ENCODE measurements around the gene JMJD4. TPM values are rescaled to one million over a fixed set of nuclear protein-coding genes. Genes with fewer than 3 reads are reported as not detected.

Gene JMJD4
- total and polyA plus RNA-seq, 2 donors (not counting 3 experiments of a cell fraction or from before 2014, with no cell fraction given) = 17.3 to 31.2 TPM

DNA sequence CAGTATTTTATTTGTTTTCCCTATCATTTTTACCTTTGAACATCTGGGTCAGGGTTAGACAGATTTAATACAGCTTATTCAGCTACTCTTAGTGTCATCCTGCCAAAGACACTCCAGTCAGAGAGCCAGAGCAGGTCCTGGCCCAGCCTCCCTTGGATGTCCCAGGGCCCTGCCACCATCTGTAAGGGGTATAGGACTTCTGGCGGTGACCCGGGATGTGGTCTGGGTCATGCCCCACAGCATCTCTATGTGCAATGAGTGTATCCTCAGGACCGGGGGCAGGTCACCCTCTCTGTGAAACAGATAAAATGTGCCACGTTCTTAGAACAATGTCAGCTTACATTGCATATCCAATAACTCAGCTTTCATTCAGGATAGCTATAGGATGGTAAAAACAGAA lies 42.5 kb upstream of the JMJD4 start:
- no peak for FAIRE-seq
- Histone ChIP-seq H3K4me1 (ENCODE audit: control insufficient read depth, extremely low read depth, insufficient read depth, low read length) (peaks cover 10% of the 10 kb centered on the region), H3K4me2 (ENCODE audit: insufficient read depth, low read length) (no peak overlapping the region), H4K20me1 (replicated peaks; ENCODE audit: control insufficient read depth, extremely low read depth, insufficient read depth, low read length) (no peaks in the 10 kb centered on the region), H3K27ac (ENCODE audit: insufficient read depth, low read depth, low read length) (no peak overlapping the region), H3K36me3 (ENCODE audit: control insufficient read depth in 2 of 2, extremely low read depth in 1 of 2, insufficient read depth in 2 of 2, low read length in 2 of 2) (peaks cover 0 to 6% of the 10 kb centered on the region in 2 experiments), H3K27me3 (ENCODE audit: control insufficient read depth in 2 of 2, insufficient read depth in 2 of 2, low read length in 2 of 2) (no peaks in the 10 kb centered on the region), H3K9ac (replicated peaks; ENCODE audit: extremely low read depth, insufficient read depth, low read length) (no peak overlapping the region), H3K9me3 (replicated peaks; ENCODE audit: control insufficient read depth, insufficient read depth, low read length) (no peaks in the 10 kb centered on the region), H3K9me1 (replicated peaks; ENCODE audit: control insufficient read depth, extremely low read depth, insufficient read depth, low read length) (no peaks in the 10 kb centered on the region), H3K79me2 (ENCODE audit: control insufficient read depth, insufficient read depth, low read length) (no peaks in the 10 kb centered on the region), H2AFZ (ENCODE audit: low read depth, low read length) (no peak overlapping the region), H3K4me3 (replicated peaks in 1 of 3; ENCODE audit: insufficient read depth in 1 of 3, low read depth in 1 of 3, low read length in 3 of 3) (no peak overlapping the region)
- DNase-seq (ENCODE audit: low read depth, low spot score) = no peak
- BruUV-seq (replicated peaks) = no TSS peak
- CTCF ChIA-PET = no interaction called here
- intact Hi-C loops (cut with micrococcal nuclease) (no loop called here), dilution Hi-C loops (cut with MboI; ENCODE audit: extremely low pct_ligation_motif_present, low sequenced_read_pairs) (no loop called here)
- TF ChIP-seq POLR2A (IDR thresholded peaks at IDR 0.05; ENCODE audit: low read depth, low read length) (no peak), POLR2AphosphoS5 (IDR thresholded peaks at IDR 0.05; ENCODE audit: insufficient read depth, low read depth, low read length) (no peak), FOS (IDR thresholded peaks at IDR 0.05; ENCODE audit: borderline replicate concordance, insufficient read depth, low read length) (no peak), GATA2 (IDR thresholded peaks at IDR 0.05; ENCODE audit: insufficient read depth, insufficient read length, low read depth, low read length) (no peak), JUN (IDR thresholded peaks at IDR 0.05; ENCODE audit: borderline replicate concordance, insufficient read depth, insufficient read length, low read depth) (no peak), EZH2 (IDR thresholded peaks at IDR 0.05; ENCODE audit: borderline replicate concordance, low read depth, low read length, severe bottlenecking) (no peak), MYC (IDR thresholded peaks at IDR 0.05; ENCODE audit: low read depth, low read length) (no peak)
- TF ChIP-seq, protein P1, sequence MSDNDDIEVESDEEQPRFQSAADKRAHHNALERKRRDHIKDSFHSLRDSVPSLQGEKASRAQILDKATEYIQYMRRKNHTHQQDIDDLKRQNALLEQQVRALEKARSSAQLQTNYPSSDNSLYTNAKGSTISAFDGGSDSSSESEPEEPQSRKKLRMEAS (IDR thresholded peaks at IDR 0.05; ENCODE audit: insufficient read depth, insufficient read length) = no peak
- TF ChIP-seq, protein P2, sequence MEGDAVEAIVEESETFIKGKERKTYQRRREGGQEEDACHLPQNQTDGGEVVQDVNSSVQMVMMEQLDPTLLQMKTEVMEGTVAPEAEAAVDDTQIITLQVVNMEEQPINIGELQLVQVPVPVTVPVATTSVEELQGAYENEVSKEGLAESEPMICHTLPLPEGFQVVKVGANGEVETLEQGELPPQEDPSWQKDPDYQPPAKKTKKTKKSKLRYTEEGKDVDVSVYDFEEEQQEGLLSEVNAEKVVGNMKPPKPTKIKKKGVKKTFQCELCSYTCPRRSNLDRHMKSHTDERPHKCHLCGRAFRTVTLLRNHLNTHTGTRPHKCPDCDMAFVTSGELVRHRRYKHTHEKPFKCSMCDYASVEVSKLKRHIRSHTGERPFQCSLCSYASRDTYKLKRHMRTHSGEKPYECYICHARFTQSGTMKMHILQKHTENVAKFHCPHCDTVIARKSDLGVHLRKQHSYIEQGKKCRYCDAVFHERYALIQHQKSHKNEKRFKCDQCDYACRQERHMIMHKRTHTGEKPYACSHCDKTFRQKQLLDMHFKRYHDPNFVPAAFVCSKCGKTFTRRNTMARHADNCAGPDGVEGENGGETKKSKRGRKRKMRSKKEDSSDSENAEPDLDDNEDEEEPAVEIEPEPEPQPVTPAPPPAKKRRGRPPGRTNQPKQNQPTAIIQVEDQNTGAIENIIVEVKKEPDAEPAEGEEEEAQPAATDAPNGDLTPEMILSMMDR (IDR thresholded peaks at IDR 0.05; ENCODE audit: extremely low read depth in 1 of 2, insufficient read depth in 1 of 2, low read depth in 1 of 2, low read length in 2 of 2) = no peak
- POLR2A ChIA-PET = no interaction called here

Measured in endothelial cell of umbilical vein (primary cell).